GM12872 (cell line): Measurements from ENCODE around the gene LINS1.

Experiments used
- TF ChIP-seq, protein P1 (sequence below): IDR thresholded peaks from 3 replicates; pipeline ENCODE4 v1.5.1; 2011; ENCODE audit warnings: low read depth, mild to moderate bottlenecking, low read length, moderate library complexity; ENCODE audit not compliant: insufficient read depth

LINS1 gene

DNA sequence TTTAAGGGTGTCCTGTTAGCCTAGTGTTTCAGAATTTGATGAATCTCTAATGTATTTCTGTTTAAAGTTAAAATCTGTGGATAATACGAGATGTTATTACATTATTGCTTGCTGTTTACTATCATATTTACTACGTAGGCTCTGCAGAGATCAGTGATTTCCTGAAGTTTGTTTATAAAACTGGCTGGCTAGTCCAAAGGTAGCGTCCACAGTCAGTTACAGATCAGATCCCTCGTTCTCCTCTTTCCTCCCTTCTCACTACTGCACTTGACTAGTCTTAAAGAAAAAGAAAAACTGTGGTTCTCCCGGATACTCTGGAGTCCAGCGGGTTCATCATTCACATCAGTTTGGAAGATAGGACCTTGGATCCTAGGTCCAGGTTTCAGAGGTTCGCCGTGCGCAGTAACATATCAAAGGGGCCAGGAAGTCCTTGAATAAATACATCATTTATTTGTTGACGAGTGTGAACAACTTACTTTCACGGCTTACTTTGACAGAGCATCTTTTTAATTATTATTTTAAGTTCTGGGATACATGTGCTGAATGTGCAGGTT lies 36.3 kb upstream of the LINS1 start:
- TF ChIP-seq, protein P1, sequence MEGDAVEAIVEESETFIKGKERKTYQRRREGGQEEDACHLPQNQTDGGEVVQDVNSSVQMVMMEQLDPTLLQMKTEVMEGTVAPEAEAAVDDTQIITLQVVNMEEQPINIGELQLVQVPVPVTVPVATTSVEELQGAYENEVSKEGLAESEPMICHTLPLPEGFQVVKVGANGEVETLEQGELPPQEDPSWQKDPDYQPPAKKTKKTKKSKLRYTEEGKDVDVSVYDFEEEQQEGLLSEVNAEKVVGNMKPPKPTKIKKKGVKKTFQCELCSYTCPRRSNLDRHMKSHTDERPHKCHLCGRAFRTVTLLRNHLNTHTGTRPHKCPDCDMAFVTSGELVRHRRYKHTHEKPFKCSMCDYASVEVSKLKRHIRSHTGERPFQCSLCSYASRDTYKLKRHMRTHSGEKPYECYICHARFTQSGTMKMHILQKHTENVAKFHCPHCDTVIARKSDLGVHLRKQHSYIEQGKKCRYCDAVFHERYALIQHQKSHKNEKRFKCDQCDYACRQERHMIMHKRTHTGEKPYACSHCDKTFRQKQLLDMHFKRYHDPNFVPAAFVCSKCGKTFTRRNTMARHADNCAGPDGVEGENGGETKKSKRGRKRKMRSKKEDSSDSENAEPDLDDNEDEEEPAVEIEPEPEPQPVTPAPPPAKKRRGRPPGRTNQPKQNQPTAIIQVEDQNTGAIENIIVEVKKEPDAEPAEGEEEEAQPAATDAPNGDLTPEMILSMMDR: no peak

GRCh38 chr15:100635406-100636071 lies 33.6 kb upstream of the LINS1 start:
- TF ChIP-seq, protein P1: no peak

DNA sequence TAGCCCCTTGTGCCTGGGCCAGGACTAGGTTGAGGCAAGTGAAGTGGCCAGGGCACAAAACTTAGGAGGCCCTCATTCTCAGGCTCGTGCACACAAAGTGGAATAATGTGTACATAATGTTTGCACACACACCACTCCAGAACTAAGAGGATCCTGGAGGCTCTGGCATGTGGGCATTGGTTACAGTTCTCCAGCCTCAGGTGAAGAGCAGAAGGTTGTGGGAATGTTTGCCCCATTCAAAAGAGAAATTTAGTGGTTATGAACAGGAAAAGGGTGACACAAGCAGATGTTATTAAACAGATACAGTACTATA lies 31.7 kb upstream of the LINS1 start:
- TF ChIP-seq, protein P1: no peak

- TF ChIP-seq, protein P1: no peak
Observed at GRCh38 chr15:100631831-100632230, 29.8 kb upstream of the LINS1 start.

- TF ChIP-seq, protein P1: no peak
Observed at GRCh38 chr15:100628746-100629145, 26.8 kb upstream of the LINS1 start.

DNA sequence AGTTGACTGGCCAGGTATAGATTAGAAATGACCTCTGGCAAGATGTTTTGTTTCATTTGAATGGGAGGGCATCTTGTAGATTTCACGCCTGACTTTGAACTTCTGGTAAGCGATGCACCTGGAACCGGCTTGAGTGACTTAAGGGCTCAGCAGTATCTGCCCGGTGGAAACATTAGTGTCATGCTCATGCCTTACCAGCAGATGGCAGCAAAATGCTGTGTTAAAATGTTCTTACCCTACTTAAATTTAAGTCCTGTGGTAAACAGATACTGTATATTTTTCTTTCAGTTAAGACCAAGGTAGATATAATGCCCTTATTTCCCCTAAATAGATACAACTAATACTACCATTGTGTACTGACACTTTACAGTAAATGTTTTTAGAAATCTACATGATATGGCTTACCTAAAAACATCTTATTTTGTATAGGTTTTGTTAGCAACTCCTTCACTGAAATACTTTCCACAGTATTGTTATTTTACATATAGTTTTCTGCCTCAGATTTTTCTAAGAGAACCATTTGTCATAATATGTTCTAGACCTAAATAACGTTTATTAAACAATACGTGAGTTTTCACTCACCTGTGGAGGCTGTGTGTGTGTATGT lies 25.9 kb upstream of the LINS1 start:
- TF ChIP-seq, protein P1: peak; percentile 79

DNA sequence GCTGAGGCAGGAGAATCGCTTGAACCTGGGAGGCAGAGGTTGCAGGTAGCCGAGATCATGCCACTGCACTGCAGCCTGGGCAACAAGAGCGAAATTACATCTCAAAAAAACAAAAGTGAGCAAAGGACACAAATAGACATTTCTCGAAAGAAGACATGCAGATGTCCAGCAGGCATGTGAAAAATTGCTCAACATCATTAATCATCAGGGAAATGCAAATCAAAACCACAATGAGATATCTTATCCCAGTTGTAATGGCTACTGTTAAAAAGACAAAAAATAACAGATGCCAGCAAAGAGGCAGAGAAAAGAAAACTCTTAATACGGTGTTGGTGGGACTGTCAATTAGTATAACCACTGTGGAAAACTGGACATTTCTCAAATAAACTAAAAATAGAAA lies 21.3 kb upstream of the LINS1 start:
- TF ChIP-seq, protein P1: no peak
